Natural killer cell (primary cell): Measurements from ENCODE around the gene HS3ST2. TPM values are rescaled to one million over a fixed set of nuclear protein-coding genes. Genes with fewer than 3 reads are reported as not detected.

Experiments
- ATAC-seq, 3 donors: fragments of 150-1000 bp in 2 of 3; fragments of 200-7000 bp in 1 of 3; cut with Tn5 transposase; 1 replicate in 1 of 3; 2 replicates in 2 of 3; pipeline ENCODE4 v1.10.0; 2021; ENCODE audit warnings: mild to moderate bottlenecking in 2 of 3, moderate library complexity in 2 of 3
- DNase-seq, 2 donors: peaks; one replicate each; pipeline versions ENCODE4 v3.0.0 to v3.0.0-alpha.2; 2013 to 2021; ENCODE audit warnings: mixed read lengths in 1 of 2
- H3K27ac ChIP-seq: one replicate; pipeline ENCODE4 v1.5.1; 2013; ENCODE audit warnings: mild to moderate bottlenecking, low read length
- H3K27me3 ChIP-seq: one replicate; pipeline ENCODE4 v1.6.1; 2013; ENCODE audit warnings: low read length; ENCODE audit not compliant: control insufficient read depth, insufficient read depth
- H3K36me3 ChIP-seq: one replicate; pipeline ENCODE4 v1.6.1; 2013; ENCODE audit warnings: low read length; ENCODE audit not compliant: control insufficient read depth, insufficient read depth
- H3K4me1 ChIP-seq: one replicate; pipeline ENCODE4 v1.6.1; 2013; ENCODE audit warnings: low read length; ENCODE audit not compliant: control insufficient read depth, insufficient read depth
- H3K4me3 ChIP-seq: one replicate; pipeline ENCODE4 v1.5.1; 2013; ENCODE audit warnings: low read length
- H3K9me3 ChIP-seq: one replicate; pipeline ENCODE4 v1.6.1; 2013; ENCODE audit warnings: low read length; ENCODE audit not compliant: control insufficient read depth, insufficient read depth
- H3K27ac Mint-ChIP-seq, 2 donors: one replicate each; pipeline ENCODE4 v1.8.0; 2022; ENCODE audit warnings: mild to moderate bottlenecking in 2 of 2, mixed read lengths in 2 of 2, moderate library complexity in 1 of 2
- H3K27me3 Mint-ChIP-seq, 2 donors: one replicate each; pipeline ENCODE4 v1.8.0; 2022; ENCODE audit warnings: low read depth in 2 of 2, mixed read lengths in 2 of 2
- H3K36me3 Mint-ChIP-seq: one replicate; pipeline ENCODE4 v1.8.0; 2022; ENCODE audit warnings: mixed read lengths
- H3K4me1 Mint-ChIP-seq, 2 donors: one replicate each; pipeline ENCODE4 v1.8.0; 2022; ENCODE audit warnings: mixed read lengths in 2 of 2
- H3K4me3 Mint-ChIP-seq: one replicate; pipeline ENCODE4 v1.8.0; 2022; ENCODE audit warnings: mild to moderate bottlenecking, moderate library complexity, mixed read lengths
- H3K9me3 Mint-ChIP-seq, 2 donors: one replicate each; pipeline ENCODE4 v1.8.0; 2022; ENCODE audit warnings: mixed read lengths in 2 of 2
- whole genome bisulfite sequencing: methylation state at CpG from one replicate; pipeline ENCODE4 v1.1.7; 2013; ENCODE audit warnings: missing lambda C conversion rate; ENCODE audit not compliant: insufficient coverage; 5-methylcytosine and 5-hydroxymethylcytosine counted together
- intact Hi-C: fragments of 100-400 bp; cut with micrococcal nuclease; formaldehyde crosslinking; loops from one replicate; pipeline ENCODE4 v1.14.2; 2022
- total RNA-seq, 4 donors: library from RNA; stranded (reverse); fragments of 120-200 nt in 1 of 4; gene quantifications; one replicate each; pipeline versions ENCODE4 v1.2.3 to v1.2.4, GENCODE V29; 2013 to 2022
- TF ChIP-seq, protein P1 (sequence below): fragments of 200-600 bp; IDR thresholded peaks from one replicate; pipeline ENCODE4 v1.8.0; 2022; ENCODE audit warnings: antibody characterized with exemption

Gene HS3ST2
- total RNA-seq, 3 donors from 2014 or later (not counting 1 experiment from before 2014, with no cell fraction given), result not detected

DNA sequence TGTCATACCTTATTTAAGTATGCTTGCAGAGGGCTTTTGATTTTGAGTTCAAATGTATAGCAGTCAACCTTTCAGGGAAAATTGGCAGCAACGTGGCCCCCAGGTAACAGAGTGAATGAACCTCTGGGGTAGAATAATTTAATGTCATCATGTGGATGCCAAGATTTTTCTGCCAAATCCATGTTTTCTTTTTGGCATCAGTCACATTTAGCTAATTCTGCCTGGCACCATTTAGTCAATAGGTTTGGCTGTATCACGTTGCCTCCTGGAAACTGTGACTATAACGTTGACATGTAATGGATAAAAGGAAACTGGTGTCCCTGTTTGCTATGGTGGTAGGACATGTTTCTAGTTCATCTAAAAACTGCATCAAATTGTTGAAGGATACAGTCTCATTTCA, 115.5 kb downstream of the HS3ST2 start:
- no peak overlapping the region for H3K4me3 ChIP-seq
- H3K27me3 ChIP-seq, result no peaks in the 10 kb centered on the region
- peaks cover 15 to 25% of the 10 kb centered on the region in 2 donors for H3K27me3 Mint-ChIP-seq
- 85% methylated on average over 3 of the region's 3 CpGs for WGBS
- no peaks in the 10 kb centered on the region for H3K9me3 ChIP-seq
- H3K4me1 ChIP-seq, result no peaks in the 10 kb centered on the region
- TF ChIP-seq, protein P1, sequence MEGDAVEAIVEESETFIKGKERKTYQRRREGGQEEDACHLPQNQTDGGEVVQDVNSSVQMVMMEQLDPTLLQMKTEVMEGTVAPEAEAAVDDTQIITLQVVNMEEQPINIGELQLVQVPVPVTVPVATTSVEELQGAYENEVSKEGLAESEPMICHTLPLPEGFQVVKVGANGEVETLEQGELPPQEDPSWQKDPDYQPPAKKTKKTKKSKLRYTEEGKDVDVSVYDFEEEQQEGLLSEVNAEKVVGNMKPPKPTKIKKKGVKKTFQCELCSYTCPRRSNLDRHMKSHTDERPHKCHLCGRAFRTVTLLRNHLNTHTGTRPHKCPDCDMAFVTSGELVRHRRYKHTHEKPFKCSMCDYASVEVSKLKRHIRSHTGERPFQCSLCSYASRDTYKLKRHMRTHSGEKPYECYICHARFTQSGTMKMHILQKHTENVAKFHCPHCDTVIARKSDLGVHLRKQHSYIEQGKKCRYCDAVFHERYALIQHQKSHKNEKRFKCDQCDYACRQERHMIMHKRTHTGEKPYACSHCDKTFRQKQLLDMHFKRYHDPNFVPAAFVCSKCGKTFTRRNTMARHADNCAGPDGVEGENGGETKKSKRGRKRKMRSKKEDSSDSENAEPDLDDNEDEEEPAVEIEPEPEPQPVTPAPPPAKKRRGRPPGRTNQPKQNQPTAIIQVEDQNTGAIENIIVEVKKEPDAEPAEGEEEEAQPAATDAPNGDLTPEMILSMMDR, result no peak
- H3K4me3 Mint-ChIP-seq, result no peak overlapping the region
- no peaks in the 10 kb centered on the region for H3K36me3 ChIP-seq
- ATAC-seq (no peak), DNase-seq (no peak)
- H3K36me3 Mint-ChIP-seq, result no peaks in the 10 kb centered on the region
- H3K27ac Mint-ChIP-seq, result no peak overlapping the region
- intact Hi-C loops, result no loop called here
- H3K9me3 Mint-ChIP-seq, result no peaks in the 10 kb centered on the region
- H3K27ac ChIP-seq, result no peak overlapping the region
- no peaks in the 10 kb centered on the region for H3K4me1 Mint-ChIP-seq

DNA sequence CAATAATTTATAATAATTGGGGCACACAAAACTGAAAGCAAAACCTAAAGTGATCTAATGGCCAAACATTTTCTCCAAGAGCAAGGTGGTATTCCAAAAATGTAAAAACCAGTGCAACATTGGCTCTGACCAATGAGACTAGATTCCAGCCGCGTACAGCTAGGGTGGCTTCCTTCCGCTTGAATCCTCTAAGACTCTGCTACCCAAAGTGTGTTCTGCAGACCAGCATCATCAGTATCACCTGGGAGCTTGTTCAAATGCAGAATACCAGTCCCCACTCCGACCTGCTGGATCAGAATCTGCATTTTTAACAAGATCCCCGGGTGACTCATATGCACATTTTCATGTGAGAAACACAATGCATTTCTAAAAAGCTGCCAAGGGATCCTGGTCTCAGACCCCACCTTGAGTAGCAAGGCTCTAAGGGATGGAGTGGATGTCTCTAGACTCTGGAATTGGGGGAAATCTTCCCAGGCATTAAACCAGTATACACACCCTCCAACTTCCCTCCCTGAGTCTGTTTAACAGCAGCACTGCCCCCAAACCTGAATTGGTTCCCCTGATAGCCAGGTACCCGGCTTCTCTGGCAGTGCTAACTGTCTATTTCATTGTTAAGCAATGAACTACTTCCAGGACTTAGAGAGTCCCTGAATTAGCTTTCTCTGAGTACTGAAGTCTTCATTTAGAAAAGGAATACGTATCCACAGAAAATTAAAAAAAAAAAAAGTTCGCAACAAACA, 118.2 kb downstream of the HS3ST2 start:
- intact Hi-C loops, result no loop called here
- TF ChIP-seq, protein P1, result no peak
- no peak overlapping the region for H3K4me3 Mint-ChIP-seq

DNA sequence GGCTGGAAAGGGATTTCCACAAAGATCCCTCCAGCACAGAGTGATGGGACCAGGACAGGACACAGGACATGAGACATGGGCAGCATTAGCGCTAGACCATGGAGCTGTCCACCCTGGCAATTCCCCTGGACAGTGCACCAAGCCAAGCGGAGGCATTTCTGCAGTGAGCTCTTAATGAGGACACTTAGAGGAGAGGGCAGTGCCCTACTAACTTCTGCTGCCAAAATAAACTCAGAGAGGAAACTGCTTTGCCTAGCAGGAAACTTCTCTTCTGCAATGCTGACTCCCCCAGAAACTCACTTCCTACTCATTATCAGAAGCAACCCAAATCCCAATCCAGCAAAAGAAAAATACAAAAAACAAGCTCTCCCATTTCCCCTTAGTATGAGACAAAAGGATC, 119.2 kb downstream of the HS3ST2 start:
- H3K4me3 ChIP-seq, result no peak overlapping the region
- H3K27ac ChIP-seq, result no peak overlapping the region
- H3K27me3 ChIP-seq, result no peaks in the 10 kb centered on the region
- ATAC-seq, result no peak
- no peak for DNase-seq
- WGBS, result 9% methylated on average over 2 of the region's 2 CpGs
- no peaks in the 10 kb centered on the region for H3K36me3 ChIP-seq
- H3K9me3 Mint-ChIP-seq, result no peaks in the 10 kb centered on the region
- no peaks in the 10 kb centered on the region for H3K4me1 ChIP-seq
- no peak overlapping the region for H3K27ac Mint-ChIP-seq
- no peaks in the 10 kb centered on the region for H3K4me1 Mint-ChIP-seq
- no peaks in the 10 kb centered on the region for H3K9me3 ChIP-seq
- H3K4me3 Mint-ChIP-seq, result no peak overlapping the region
- TF ChIP-seq, protein P1, result no peak
- H3K27me3 Mint-ChIP-seq, result peaks cover 15% of the 10 kb centered on the region in 2 donors
- no peaks in the 10 kb centered on the region for H3K36me3 Mint-ChIP-seq
- intact Hi-C loops, result no loop called here

More for the DNA sequence above, 118.2 kb downstream of the HS3ST2 start:
- no peaks in the 10 kb centered on the region for H3K27me3 ChIP-seq
- H3K4me1 ChIP-seq, result no peaks in the 10 kb centered on the region
- H3K36me3 Mint-ChIP-seq, result no peaks in the 10 kb centered on the region
- H3K9me3 Mint-ChIP-seq, result no peaks in the 10 kb centered on the region
- no peak overlapping the region for H3K27ac Mint-ChIP-seq
- H3K36me3 ChIP-seq, result no peaks in the 10 kb centered on the region
- no peaks in the 10 kb centered on the region for H3K9me3 ChIP-seq
- H3K27ac ChIP-seq, result no peak overlapping the region
- ATAC-seq (no peak), DNase-seq (no peak)
- 73% methylated on average over 8 of the region's 8 CpGs for WGBS
- peaks cover 17 to 20% of the 10 kb centered on the region in 2 donors for H3K27me3 Mint-ChIP-seq
- no peak overlapping the region for H3K4me3 ChIP-seq
- no peaks in the 10 kb centered on the region for H3K4me1 Mint-ChIP-seq

DNA sequence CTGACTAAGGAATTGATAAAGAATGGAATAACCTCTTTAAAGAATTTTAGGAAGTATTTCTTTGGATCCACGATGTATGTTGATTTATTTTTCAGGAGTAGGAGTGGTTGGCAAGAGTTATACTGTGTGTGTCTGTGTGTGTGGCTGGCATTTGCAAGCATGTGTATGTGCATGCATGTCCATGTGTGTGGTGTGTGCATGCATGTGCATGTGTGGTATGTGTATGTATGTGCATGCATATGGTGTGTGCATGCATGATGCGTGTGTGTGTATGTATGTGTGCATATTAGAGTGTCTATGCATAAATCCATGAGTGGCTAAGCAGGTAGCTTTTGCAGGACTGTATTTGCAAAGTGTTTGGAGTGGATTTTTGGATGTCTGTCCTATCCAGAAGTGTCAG, 120.8 kb downstream of the HS3ST2 start:
- H3K27me3 ChIP-seq, result no peaks in the 10 kb centered on the region
- Mint-ChIP-seq H3K36me3 (no peaks in the 10 kb centered on the region), H3K4me3 (no peak overlapping the region), H3K4me1 (no peaks in the 10 kb centered on the region), H3K27ac (no peak overlapping the region), H3K27me3 (peaks cover 15 to 19% of the 10 kb centered on the region in 2 donors), H3K9me3 (no peaks in the 10 kb centered on the region)
- no peaks in the 10 kb centered on the region for H3K4me1 ChIP-seq
- no peak overlapping the region for H3K27ac ChIP-seq
- no peak for DNase-seq
- H3K4me3 ChIP-seq, result no peak overlapping the region
- WGBS, result 85% methylated on average over 2 of the region's 2 CpGs
- ATAC-seq, result peak in 1 of 3 donors; percentile 37
- no peaks in the 10 kb centered on the region for H3K9me3 ChIP-seq
- TF ChIP-seq, protein P1, result no peak
- intact Hi-C loops, result no loop called here
- no peaks in the 10 kb centered on the region for H3K36me3 ChIP-seq
